GM12878 (cell line): ENCODE measurements around the gene SMIM32. TPM values are rescaled to one million over a fixed set of nuclear protein-coding genes. Genes with fewer than 3 reads are reported as not detected.

Source experiments
- ATAC-seq: fragments of 200-7000 bp; cut with Tn5 transposase; 3 replicates; pipeline ENCODE4 v1.9.1; 2020; ENCODE audit warnings: mild to moderate bottlenecking, moderate library complexity
- BruUV-seq: library from RNA; stranded (reverse); fragments of 400-500 nt; replicated peaks from 2 replicates; lab custom pipeline; 2021; lab: Mats Ljungman, UMichigan
- CTCF ChIA-PET: fragments of 300-600 bp; sonication (Branson Sonifier 250); formaldehyde crosslinking; extraction: SDS; loops from one replicate; lab custom pipeline; 2021; ENCODE audit warnings: inconsistent platforms; lab: Yijun Ruan, JAX
- POLR2A ChIA-PET: fragments of 350-600 bp; formaldehyde crosslinking; extraction: SDS; loops from one replicate; lab custom pipeline; 2021; ENCODE audit warnings: inconsistent platforms; lab: Charles Lee
- RAD21 ChIA-PET: fragments of 300-600 bp; sonication (Branson Sonifier 250); formaldehyde crosslinking; loops from one replicate; lab custom pipeline; 2023; ENCODE audit warnings: antibody characterized with exemption; ENCODE audit not compliant: unreplicated experiment; lab: Charles Lee
- SMC1A ChIA-PET: fragments of 300-600 bp; sonication (Branson Sonifier 250); formaldehyde crosslinking; loops from one replicate; lab custom pipeline; 2023; ENCODE audit not compliant: unreplicated experiment, uncharacterized antibody; lab: Charles Lee
- DNase-seq: peaks from one replicate; pipeline ENCODE4 v3.0.0-alpha.2; 2011; ENCODE audit warnings: low read depth, low spot score
- FAIRE-seq: peaks from 3 replicates; lab custom pipeline; 2011; peaks lifted over from hg19 to GRCh38; lab: Jason Lieb, UNC
- H2AFZ ChIP-seq: 2 replicates; pipeline ENCODE4 v1.6.0; 2011; ENCODE audit warnings: low read depth, low read length, control low read depth; ENCODE audit not compliant: control insufficient read depth
- H3K27ac ChIP-seq: 2 replicates; pipeline ENCODE4 v1.5.1; 2011; ENCODE audit warnings: control low read depth; ENCODE audit not compliant: control insufficient read depth, insufficient read depth
- H3K27me3 ChIP-seq, 2 experiments: replicated peaks in 1 of 2; 2 replicates each; pipeline versions ENCODE4 v1.6.0 to v1.6.1; 2011; ENCODE audit warnings: low read length in 1 of 2; ENCODE audit not compliant: control insufficient read depth in 2 of 2, insufficient read depth in 2 of 2
- H3K36me3 ChIP-seq, 2 experiments: 2 replicates each; pipeline ENCODE4 v1.5.1; 2011; ENCODE audit warnings: low read length in 1 of 2; ENCODE audit not compliant: control insufficient read depth in 2 of 2, insufficient read depth in 2 of 2
- H3K4me1 ChIP-seq: 2 replicates; pipeline ENCODE4 v1.6.1; 2011; ENCODE audit warnings: mild to moderate bottlenecking, low read length, moderate library complexity, mixed read lengths; ENCODE audit not compliant: control insufficient read depth, insufficient read depth
- H3K4me2 ChIP-seq: 2 replicates; pipeline ENCODE4 v1.6.0; 2011; ENCODE audit warnings: control low read depth; ENCODE audit not compliant: control insufficient read depth, insufficient read depth
- H3K4me3 ChIP-seq: fragments of 200-600 bp; sonication (generic); 2 replicates; pipeline ENCODE4 v1.5.1; 2016
- H3K79me2 ChIP-seq: 2 replicates; pipeline ENCODE4 v1.6.0; 2011; ENCODE audit warnings: low read length; ENCODE audit not compliant: control insufficient read depth, insufficient read depth
- H3K9ac ChIP-seq: 2 replicates; pipeline ENCODE4 v1.8.0; 2011; ENCODE audit warnings: low read length, control low read depth, mixed read lengths; ENCODE audit not compliant: control insufficient read depth, insufficient read depth
- H3K9me3 ChIP-seq: replicated peaks from 3 replicates; pipeline ENCODE4 v1.5.1; 2011; ENCODE audit warnings: mild to moderate bottlenecking, low read length; ENCODE audit not compliant: control insufficient read depth, insufficient read depth
- H4K20me1 ChIP-seq: 2 replicates; pipeline ENCODE4 v1.6.0; 2011; ENCODE audit not compliant: control insufficient read depth, insufficient read depth
- ATF7 ChIP-seq: fragments of 450-650 bp; IDR thresholded peaks from 2 replicates; pipeline ENCODE4 v1.6.1; 2016; ENCODE audit warnings: low read depth, mild to moderate bottlenecking
- CEBPB ChIP-seq, 2 experiments: fragments of 150-350 bp in 1 of 2; IDR thresholded peaks; 2 replicates each; pipeline ENCODE4 v1.6.1; 2012 to 2014; ENCODE audit warnings: low read depth in 2 of 2, low read length in 2 of 2, borderline replicate concordance in 1 of 2, inconsistent platforms in 1 of 2
- CHD2 ChIP-seq: IDR thresholded peaks from 2 replicates; pipeline ENCODE4 v1.6.1; 2011; ENCODE audit warnings: low read depth, low read length, improper control_type of control experiment, borderline replicate concordance
- ESRRA ChIP-seq: IDR thresholded peaks from 2 replicates; pipeline ENCODE4 v1.6.1; 2012; ENCODE audit warnings: mild to moderate bottlenecking, low read length, improper control_type of control experiment
- HDGF ChIP-seq: fragments of 450-650 bp; IDR thresholded peaks from 2 replicates; pipeline ENCODE4 v1.6.1; 2016; ENCODE audit warnings: antibody characterized with exemption
- IRF4 ChIP-seq: IDR thresholded peaks from 2 replicates; pipeline ENCODE4 v1.6.1; 2011; ENCODE audit warnings: low read depth, low read length
- MEF2B ChIP-seq: fragments of 450-650 bp; IDR thresholded peaks from 2 replicates; pipeline ENCODE4 v1.6.1; 2018; ENCODE audit warnings: mild to moderate bottlenecking, moderate library complexity; ENCODE audit not compliant: partially characterized antibody, poor library complexity, severe bottlenecking
- YY1 ChIP-seq: IDR thresholded peaks from 2 replicates; pipeline ENCODE4 v1.6.1; 2011; ENCODE audit warnings: low read depth, mild to moderate bottlenecking, low read length
- ZBTB11 ChIP-seq: fragments of 450-650 bp; formaldehyde crosslinking; IDR thresholded peaks from 2 replicates; pipeline ENCODE4 v1.5.0; 2022; ENCODE audit warnings: mild to moderate bottlenecking, missing genetic modification characterization
- ZNF274 ChIP-seq: IDR thresholded peaks from one replicate; pipeline ENCODE4 v1.8.0; 2011; ENCODE audit not compliant: insufficient read length, insufficient read depth
- ZNF622 ChIP-seq: fragments of 450-650 bp; IDR thresholded peaks from 2 replicates; pipeline ENCODE4 v1.6.1; 2017; ENCODE audit warnings: mild to moderate bottlenecking, inconsistent platforms
- ZZZ3 ChIP-seq: IDR thresholded peaks from 2 replicates; pipeline ENCODE4 v1.6.1; 2011; ENCODE audit warnings: low read depth; ENCODE audit not compliant: control insufficient read depth, insufficient read length
- WGBS: methylation state at CpG from one replicate; pipeline ENCODE4 v1.1.6; 2016; ENCODE audit warnings: low lambda C conversion rate; ENCODE audit not compliant: insufficient replicate concordance, insufficient coverage; ENCODE audit errors: missing lambda C conversion rate; 5-methylcytosine and 5-hydroxymethylcytosine counted together
- in situ Hi-C: fragments of 300-500 bp; cut with MboI; formaldehyde crosslinking; loops from 9 replicates; pipeline ENCODE4 v1.14.3; 2018; ENCODE audit warnings: mixed read lengths
- intact Hi-C: fragments of 100-400 bp; cut with micrococcal nuclease; formaldehyde crosslinking; loops from one replicate; pipeline ENCODE4 v1.14.2; 2022; ENCODE audit not compliant: unreplicated experiment
- polyA plus RNA-seq, 11 experiments: library from polyadenylated mRNA; depleted of rRNA in 4 of 11; unstranded in 6 of 11; stranded (reverse) in 5 of 11; fragments of >200 nt; fragmentation: Nextera tagmentation in 4 of 11; fragmentation: Illumina TruSeq in 1 of 11; extraction: Ambion mirVana in 4 of 11; extraction: Trizol in 1 of 11; gene quantifications; 1 replicate in 1 of 11; 2 replicates in 10 of 11; pipeline versions ENCODE4 v1.2.1 to v1.2.3, GENCODE V29; 2011 to 2016; ENCODE audit warnings: inconsistent platforms in 2 of 11, missing spikeins in 2 of 11, low read depth in 1 of 11
- total RNA-seq, 4 experiments: library from RNA; depleted of rRNA in 3 of 4; stranded (reverse); fragments of >200 nt in 3 of 4; fragmentation: Illumina TruSeq in 1 of 4; extraction: Trizol in 1 of 4; gene quantifications; 2 replicates each; pipeline versions ENCODE4 v1.2.1 to v1.2.3, GENCODE V29; 2013 to 2021

Gene SMIM32
- total and polyA plus RNA-seq, 10 of the 15 experiments (the other 5 are each of a cell fraction or from before 2014, with no cell fraction given), result not detected

- H3K9ac ChIP-seq, result no peak overlapping the region
- no peak overlapping the region for H2AFZ ChIP-seq
- H3K79me2 ChIP-seq, result no peaks in the 10 kb centered on the region
- DNase-seq (no peak), FAIRE-seq (no peak), ATAC-seq (no peak)
- H3K27ac ChIP-seq, result no peak overlapping the region
- no peak overlapping the region for H3K4me3 ChIP-seq
- in situ Hi-C loops, result no loop called here
- H3K36me3 ChIP-seq, result no peaks in the 10 kb centered on the region
- WGBS, result 5% methylated on average over 1 of the region's 1 CpG
- no peak for TF ChIP-seq IRF4
- TF ChIP-seq YY1, result no peak
- no peak for TF ChIP-seq MEF2B
- no peak for TF ChIP-seq CEBPB (IDR thresholded peaks at IDR 0.05; ENCODE audit: borderline replicate concordance in 1 of 2, low read depth in 2 of 2, low read length in 2 of 2)
- TF ChIP-seq ZZZ3, result no peak
- no peak for TF ChIP-seq ZBTB11 (CRISPR knock-in tag)
- no peak for TF ChIP-seq ATF7
- TF ChIP-seq HDGF, result no peak
- no peak for TF ChIP-seq ESRRA
- no peak for TF ChIP-seq ZNF622
- no peak for TF ChIP-seq CHD2
- TF ChIP-seq ZNF274, result no peak
- no peak overlapping the region for H3K4me2 ChIP-seq
- BruUV-seq, result no TSS peak
- no peaks in the 10 kb centered on the region for H3K4me1 ChIP-seq
- ChIA-PET RAD21 (no interaction called here), POLR2A (interaction anchor here (0.6 kb wide), 1 partner anchor 13 kb away, joined by 4 read pairs; no protein-coding TSS in a partner anchor), CTCF (interaction anchor here (1.1 kb wide), 1 partner anchor 290 kb away, joined by 3 read pairs; no protein-coding TSS in a partner anchor), SMC1A (no interaction called here)
- H4K20me1 ChIP-seq, result no peaks in the 10 kb centered on the region
- intact Hi-C loops, result no loop called here
- H3K9me3 ChIP-seq, result no peaks in the 10 kb centered on the region
- H3K27me3 ChIP-seq, result peaks cover 0 to 7% of the 10 kb centered on the region in 2 experiments; a peak in 3 of 4 replicates
These were observed 2.1 kb downstream of the SMIM32 start for GRCh38 chr5:136190904-136191303.
